ENCODE results near the gene KRTAP5-5. TPM values are rescaled to one million over a fixed set of nuclear protein-coding genes. Genes with fewer than 3 reads are reported as not detected.

The KRTAP5-5 gene
- total RNA-seq, 2 donors from 2014 or later = not detected

DNA sequence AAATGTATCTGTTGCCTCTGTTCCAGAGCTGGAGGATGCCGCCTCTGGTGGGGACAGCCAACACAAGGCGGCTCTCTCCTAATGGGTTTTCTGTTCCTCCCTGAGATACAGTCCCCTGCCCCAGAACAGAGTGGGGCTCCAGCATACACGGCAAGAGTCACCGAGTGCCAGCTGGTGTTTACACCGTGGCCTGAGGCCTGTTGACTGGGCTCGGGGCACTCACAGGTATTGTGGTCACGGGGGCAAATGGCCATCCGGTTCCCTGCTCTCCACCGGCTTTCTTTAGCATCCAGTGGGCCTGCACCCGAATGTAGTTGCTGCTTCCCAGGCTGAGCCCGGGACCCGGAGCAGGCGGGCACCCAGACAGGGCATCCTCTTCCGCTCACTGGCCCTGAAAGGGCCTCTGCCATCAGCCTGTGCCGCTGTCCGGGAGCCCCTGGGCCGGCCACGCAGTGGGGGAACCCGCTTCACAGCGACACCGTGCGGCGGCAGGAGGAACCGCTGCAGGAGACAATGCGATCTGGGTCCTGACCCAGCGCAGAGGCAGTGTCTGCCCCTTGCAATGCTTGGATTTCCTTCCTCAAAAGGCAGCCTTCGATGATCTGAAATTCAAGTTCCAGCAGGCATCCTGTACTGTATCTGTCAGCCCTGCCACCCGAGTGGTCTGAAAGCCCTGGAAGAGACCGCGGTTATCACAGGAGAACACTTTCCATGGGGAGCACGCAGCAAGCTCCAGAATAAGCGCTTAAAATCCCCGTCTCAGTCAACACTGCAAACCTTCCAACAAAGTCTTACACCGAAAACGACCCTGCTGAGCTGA is 859 bp upstream of the KRTAP5-5 start:
- peaks cover 3% of the 10 kb centered on the region for H3K27me3 ChIP-seq (replicated peaks; ENCODE audit: insufficient read depth)
- intact Hi-C loops (cut with DNase I) = no loop called here
- 48% methylated on average over 24 of the region's 35 CpGs for WGBS
- no peaks in the 10 kb centered on the region for H3K36me3 ChIP-seq
- H3K9me3 ChIP-seq = no peaks in the 10 kb centered on the region
- TF ChIP-seq CTCF (IDR thresholded peaks at IDR 0.05) = peak; percentile 53 to 78 (median 63)
- TF ChIP-seq POLR2A (IDR thresholded peaks at IDR 0.05) = no peak
- no peaks in the 10 kb centered on the region for H3K4me1 ChIP-seq (replicated peaks)
- no peak overlapping the region for H3K4me3 ChIP-seq
- no peak overlapping the region for H3K27ac ChIP-seq
- DNase-seq (ENCODE audit: low spot score) = no peak

DNA sequence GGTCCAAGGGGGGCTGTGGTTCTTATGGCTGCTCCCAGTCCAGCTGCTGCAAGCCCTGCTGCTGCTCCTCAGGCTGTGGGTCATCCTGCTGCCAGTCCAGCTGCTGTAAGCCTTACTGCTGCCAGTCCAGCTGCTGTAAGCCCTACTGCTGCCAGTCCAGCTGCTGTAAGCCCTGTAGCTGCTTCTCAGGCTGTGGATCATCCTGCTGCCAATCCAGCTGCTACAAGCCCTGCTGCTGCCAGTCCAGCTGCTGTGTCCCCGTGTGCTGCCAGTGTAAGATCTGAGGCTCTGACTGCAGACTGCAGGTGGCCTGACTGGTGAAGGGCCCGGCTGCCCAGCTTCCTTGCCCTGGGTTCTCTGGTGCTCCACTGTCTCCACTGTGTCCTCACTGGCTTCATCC is 696 bp downstream of the KRTAP5-5 start:
- intact Hi-C loops (cut with DNase I) = no loop called here
- Histone ChIP-seq H3K27ac (no peak overlapping the region), H3K4me1 (replicated peaks) (no peaks in the 10 kb centered on the region), H3K36me3 (no peaks in the 10 kb centered on the region), H3K9me3 (no peaks in the 10 kb centered on the region), H3K4me3 (no peak overlapping the region), H3K27me3 (replicated peaks; ENCODE audit: insufficient read depth) (peaks cover 6% of the 10 kb centered on the region)
- WGBS = 55% methylated on average over 2 of the region's 2 CpGs
- no peak for DNase-seq (ENCODE audit: low spot score)
- TF ChIP-seq POLR2AphosphoS5 (IDR thresholded peaks at IDR 0.05) = no peak
- TF ChIP-seq POLR2A (IDR thresholded peaks at IDR 0.05) = no peak
- TF ChIP-seq CTCF (IDR thresholded peaks at IDR 0.05) = no peak

- Histone ChIP-seq H3K27ac (no peak overlapping the region), H3K4me3 (no peak overlapping the region), H3K27me3 (replicated peaks; ENCODE audit: insufficient read depth) (peaks cover 6% of the 10 kb centered on the region), H3K36me3 (no peaks in the 10 kb centered on the region), H3K9me3 (no peaks in the 10 kb centered on the region), H3K4me1 (replicated peaks) (no peaks in the 10 kb centered on the region)
- WGBS = 66% methylated on average over 13 of the region's 13 CpGs
- DNase-seq (ENCODE audit: low spot score) = no peak
- TF ChIP-seq POLR2AphosphoS5 (IDR thresholded peaks at IDR 0.05) = no peak
- TF ChIP-seq CTCF (IDR thresholded peaks at IDR 0.05) = no peak
- TF ChIP-seq POLR2A (IDR thresholded peaks at IDR 0.05) = no peak
- intact Hi-C loops (cut with DNase I) = no loop called here
Measured at GRCh38 chr11:1631066-1631568, 1.5 kb downstream of the KRTAP5-5 start.

DNA sequence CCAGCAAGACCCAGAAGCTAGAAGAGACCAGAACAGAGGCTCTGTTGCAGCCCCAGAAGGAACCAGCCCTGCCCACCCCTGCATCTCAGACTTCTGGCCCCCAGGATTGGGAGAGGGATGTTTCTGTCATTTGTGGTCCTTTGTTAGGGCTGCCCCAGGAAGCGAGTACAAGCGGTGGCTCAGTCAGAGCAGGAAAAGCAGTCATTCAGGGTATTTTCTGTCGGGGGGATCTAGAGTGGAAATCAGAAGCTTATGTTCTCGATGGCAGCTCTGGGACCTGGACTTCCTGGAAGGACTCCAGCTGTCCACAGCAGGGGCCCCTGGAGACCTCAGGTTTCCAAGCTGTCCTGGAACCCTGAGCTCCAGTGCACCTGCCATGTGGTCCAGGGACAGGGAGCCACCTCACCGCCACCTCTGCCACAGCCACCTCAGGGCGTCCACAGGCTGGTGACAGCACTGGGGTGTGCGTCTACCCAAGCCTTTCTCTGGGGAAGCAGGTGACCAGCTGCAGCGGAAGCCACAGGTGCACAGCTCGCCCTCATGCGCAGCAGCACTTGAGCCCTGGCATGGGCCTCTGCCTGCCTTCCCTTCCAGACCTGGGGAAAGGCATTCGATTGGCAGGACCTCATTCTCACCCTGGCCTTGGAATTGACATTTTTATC is 2.6 kb downstream of the KRTAP5-5 start:
- Histone ChIP-seq H3K27me3 (replicated peaks; ENCODE audit: insufficient read depth) (peaks cover 6% of the 10 kb centered on the region), H3K9me3 (no peaks in the 10 kb centered on the region), H3K27ac (no peak overlapping the region), H3K4me3 (no peak overlapping the region), H3K4me1 (replicated peaks) (no peaks in the 10 kb centered on the region), H3K36me3 (no peaks in the 10 kb centered on the region)
- intact Hi-C loops (cut with DNase I) = no loop called here
- TF ChIP-seq POLR2A (IDR thresholded peaks at IDR 0.05) (no peak), POLR2AphosphoS5 (IDR thresholded peaks at IDR 0.05) (no peak), CTCF (IDR thresholded peaks at IDR 0.05) (no peak)
- no peak for DNase-seq (ENCODE audit: low spot score)
- WGBS = 74% methylated on average over 11 of the region's 11 CpGs

Measured in prostate gland (tissue), 2 donors.